H9 (cell line): Measurements from ENCODE around the gene DPM2. TPM values are rescaled to one million over a fixed set of nuclear protein-coding genes. Genes with fewer than 3 reads are reported as not detected.

ENCODE experiments used
- DNase-seq: peaks from one replicate; pipeline ENCODE4 v3.0.0-alpha.2; 2017
- H2AFZ ChIP-seq: one replicate; pipeline ENCODE4 v1.6.1; 2013; ENCODE audit warnings: mild to moderate bottlenecking, low read length, control low read depth, moderate library complexity
- H2AK5ac ChIP-seq: 2 replicates; pipeline ENCODE4 v1.6.1; 2013; ENCODE audit warnings: low read length, control low read depth, mixed read lengths; ENCODE audit not compliant: insufficient read length
- H2BK120ac ChIP-seq: one replicate; pipeline ENCODE4 v1.6.1; 2013; ENCODE audit warnings: low read depth, mild to moderate bottlenecking, low read length, control low read depth, inconsistent platforms; ENCODE audit not compliant: poor library complexity, severe bottlenecking
- H2BK12ac ChIP-seq: 2 replicates; pipeline ENCODE4 v1.6.1; 2013; ENCODE audit warnings: low read length, control low read depth, mixed read lengths, low read depth; ENCODE audit not compliant: insufficient read length
- H2BK15ac ChIP-seq: 2 replicates; pipeline ENCODE4 v1.6.1; 2013; ENCODE audit warnings: low read depth, low read length, control low read depth
- H2BK20ac ChIP-seq: one replicate; pipeline ENCODE4 v1.6.1; 2013; ENCODE audit warnings: low read depth, mild to moderate bottlenecking, low read length, control low read depth, inconsistent platforms; ENCODE audit not compliant: poor library complexity, severe bottlenecking
- H2BK5ac ChIP-seq: 2 replicates; pipeline ENCODE4 v1.6.1; 2013; ENCODE audit warnings: low read length, control low read depth, mixed read lengths; ENCODE audit not compliant: insufficient read length
- H3K14ac ChIP-seq: 2 replicates; pipeline ENCODE4 v1.6.1; 2013; ENCODE audit warnings: low read length, control low read depth; ENCODE audit not compliant: insufficient read depth
- H3K18ac ChIP-seq: 2 replicates; pipeline ENCODE4 v1.6.1; 2013; ENCODE audit warnings: low read depth, mild to moderate bottlenecking, mixed read lengths, low read length, control low read depth; ENCODE audit not compliant: insufficient read length
- H3K23ac ChIP-seq: 2 replicates; pipeline ENCODE4 v1.6.1; 2013; ENCODE audit warnings: low read length, control low read depth, mixed read lengths, low read depth; ENCODE audit not compliant: insufficient read length
- H3K23me2 ChIP-seq: 2 replicates; pipeline ENCODE4 v1.6.1; 2013; ENCODE audit warnings: low read depth, mild to moderate bottlenecking, mixed read lengths, low read length, control low read depth; ENCODE audit not compliant: insufficient read length, poor library complexity, severe bottlenecking
- H3K27ac ChIP-seq: 2 replicates; pipeline ENCODE4 v1.5.1; 2013; ENCODE audit warnings: low read length, control low read depth, mixed read lengths, low read depth; ENCODE audit not compliant: insufficient read length
- H3K27me3 ChIP-seq: 2 replicates; pipeline ENCODE4 v1.6.1; 2013; ENCODE audit warnings: low read length, control low read depth, inconsistent platforms; ENCODE audit not compliant: insufficient read depth
- H3K4ac ChIP-seq: 2 replicates; pipeline ENCODE4 v1.6.1; 2013; ENCODE audit warnings: low read depth, mild to moderate bottlenecking, control low read depth, inconsistent platforms, low read length, moderate library complexity
- H3K4me1 ChIP-seq: 2 replicates; pipeline ENCODE4 v1.6.1; 2013; ENCODE audit warnings: low read length, control low read depth, inconsistent platforms; ENCODE audit not compliant: insufficient read depth
- H3K4me2 ChIP-seq: 2 replicates; pipeline ENCODE4 v1.6.1; 2013; ENCODE audit warnings: low read length, control low read depth, mixed read lengths; ENCODE audit not compliant: insufficient read length, insufficient read depth
- H3K56ac ChIP-seq: 2 replicates; pipeline ENCODE4 v1.6.1; 2013; ENCODE audit warnings: low read depth, mild to moderate bottlenecking, mixed read lengths, low read length, control low read depth; ENCODE audit not compliant: insufficient read length
- H3K79me1 ChIP-seq: 2 replicates; pipeline ENCODE4 v1.6.1; 2013; ENCODE audit warnings: low read depth, mild to moderate bottlenecking, moderate library complexity, low read length, control low read depth, inconsistent platforms; ENCODE audit not compliant: insufficient read depth, poor library complexity, severe bottlenecking
- H3K79me2 ChIP-seq: 2 replicates; pipeline ENCODE4 v1.6.1; 2013; ENCODE audit warnings: low read length, control low read depth, inconsistent platforms; ENCODE audit not compliant: insufficient read depth
- H3K9ac ChIP-seq: 2 replicates; pipeline ENCODE4 v1.6.1; 2013; ENCODE audit warnings: low read length, control low read depth, mixed read lengths; ENCODE audit not compliant: insufficient read length; ENCODE audit errors: extremely low read depth
- H3K9me3 ChIP-seq: one replicate; pipeline ENCODE4 v1.6.1; 2013; ENCODE audit warnings: low read depth, low read length, inconsistent platforms; ENCODE audit not compliant: control insufficient read depth
- H3T11ph ChIP-seq: one replicate; pipeline ENCODE4 v1.6.1; 2013; ENCODE audit warnings: mild to moderate bottlenecking, low read length, control low read depth, inconsistent platforms
- H4K20me1 ChIP-seq: one replicate; pipeline ENCODE4 v1.6.1; 2013; ENCODE audit not compliant: control insufficient read depth, insufficient read length, insufficient read depth
- H4K5ac ChIP-seq: 2 replicates; pipeline ENCODE4 v1.6.1; 2013; ENCODE audit warnings: low read depth, mild to moderate bottlenecking, mixed read lengths, low read length, control low read depth; ENCODE audit not compliant: insufficient read length
- H4K8ac ChIP-seq: replicated peaks from 2 replicates; pipeline ENCODE4 v1.6.1; 2013; ENCODE audit warnings: low read length, control low read depth, mixed read lengths, low read depth; ENCODE audit not compliant: insufficient read length
- H4K91ac ChIP-seq: 2 replicates; pipeline ENCODE4 v1.6.1; 2013; ENCODE audit warnings: low read depth, mild to moderate bottlenecking, moderate library complexity, mixed read lengths, low read length, control low read depth; ENCODE audit not compliant: insufficient read length
- H3K27ac Mint-ChIP-seq, 3 experiments: 2 replicates in 2 of 3; 3 replicates in 1 of 3; pipeline ENCODE4 v1.8.0; 2020 to 2021; ENCODE audit warnings: mixed read lengths in 3 of 3, mild to moderate bottlenecking in 1 of 3, moderate library complexity in 1 of 3
- H3K27me3 Mint-ChIP-seq: 2 replicates; pipeline ENCODE4 v1.8.0; 2021; ENCODE audit warnings: low read depth, mild to moderate bottlenecking, moderate library complexity, mixed read lengths
- H3K36me3 Mint-ChIP-seq, 3 experiments: 2 replicates in 2 of 3; 3 replicates in 1 of 3; pipeline ENCODE4 v1.8.0; 2020 to 2021; ENCODE audit warnings: low read depth in 3 of 3, mixed read lengths in 3 of 3; ENCODE audit not compliant: insufficient read depth in 1 of 3
- H3K4me1 Mint-ChIP-seq, 2 experiments: 2 replicates each; pipeline ENCODE4 v1.8.0; 2020; ENCODE audit warnings: mixed read lengths in 2 of 2
- H3K4me3 Mint-ChIP-seq, 2 experiments: 2 replicates in 1 of 2; 3 replicates in 1 of 2; pipeline ENCODE4 v1.8.0; 2020 to 2021; ENCODE audit warnings: mild to moderate bottlenecking in 2 of 2, mixed read lengths in 2 of 2, moderate library complexity in 1 of 2
- H3K9me3 Mint-ChIP-seq, 2 experiments: 2 replicates in 1 of 2; 3 replicates in 1 of 2; pipeline ENCODE4 v1.8.0; 2020; ENCODE audit warnings: mild to moderate bottlenecking in 2 of 2, mixed read lengths in 2 of 2, moderate library complexity in 1 of 2
- WGBS: extraction: QIAGEN DNeasy Blood & Tissue Kit; methylation state at CpG from one replicate; pipeline ENCODE4 v1.1.7; 2013; ENCODE audit warnings: missing lambda C conversion rate, low lambda C conversion rate, mixed read lengths; ENCODE audit not compliant: insufficient read length; ENCODE audit errors: extremely low coverage; 5-methylcytosine and 5-hydroxymethylcytosine counted together
- total RNA-seq: library from RNA; stranded (reverse); gene quantifications from 2 replicates; pipeline ENCODE4 v1.2.1, GENCODE V29; 2021
- TF ChIP-seq, protein P1 (sequence below): fragments of 200-600 bp; sonication (generic); conservative IDR thresholded peaks from 3 replicates; pipeline ENCODE4 v1.8.0; 2021; ENCODE audit warnings: antibody characterized with exemption, mild to moderate bottlenecking

The DPM2 gene
- total RNA-seq, 1 experiment from 2014 or later, result 46.1 TPM

GRCh38 chr9:127925959-127926905 is 11.4 kb downstream of the DPM2 start:
- H2BK20ac ChIP-seq, result no peak overlapping the region
- H3K18ac ChIP-seq, result peak overlapping the region; percentile 58
- Mint-ChIP-seq H3K4me3 (peak overlapping the region; percentile 92 to 97), H3K36me3 (peaks cover 2 to 6% (median 6%) of the 10 kb centered on the region in 3 experiments; a peak in 6 of 7 replicates), H3K9me3 (no peaks in the 10 kb centered on the region), H3K27ac (peak overlapping the region in 1 of 3 experiments; percentile 24; a peak in 1 of 7 replicates), H3K4me1 (peaks cover 16 to 30% of the 10 kb centered on the region in 2 experiments), H3K27me3 (peaks cover 38% of the 10 kb centered on the region)
- H2AK5ac ChIP-seq, result no peak overlapping the region
- H2BK120ac ChIP-seq, result no peak overlapping the region
- peak overlapping the region; percentile 10; the same call in 1 of the 2 replicates for H3K14ac ChIP-seq
- H2BK5ac ChIP-seq, result no peak overlapping the region
- no peak overlapping the region for H4K8ac ChIP-seq
- H3K79me2 ChIP-seq, result no peaks in the 10 kb centered on the region
- no peak overlapping the region for H2BK12ac ChIP-seq
- H3T11ph ChIP-seq, result no peak overlapping the region
- H3K4ac ChIP-seq, result no peak overlapping the region
- no peaks in the 10 kb centered on the region for H3K9me3 ChIP-seq
- no peak overlapping the region for H3K56ac ChIP-seq
- H3K23me2 ChIP-seq, result peaks cover 16% of the 10 kb centered on the region
- H3K9ac ChIP-seq, result peak overlapping the region; percentile 48
- DNase-seq, result no peak
- H4K5ac ChIP-seq, result no peak overlapping the region
- no peak overlapping the region for H4K91ac ChIP-seq
- H2AFZ ChIP-seq, result no peak overlapping the region
- H2BK15ac ChIP-seq, result no peak overlapping the region
- no CpG with 5 or more reads among the region's 14 CpGs for WGBS
- TF ChIP-seq, protein P1, sequence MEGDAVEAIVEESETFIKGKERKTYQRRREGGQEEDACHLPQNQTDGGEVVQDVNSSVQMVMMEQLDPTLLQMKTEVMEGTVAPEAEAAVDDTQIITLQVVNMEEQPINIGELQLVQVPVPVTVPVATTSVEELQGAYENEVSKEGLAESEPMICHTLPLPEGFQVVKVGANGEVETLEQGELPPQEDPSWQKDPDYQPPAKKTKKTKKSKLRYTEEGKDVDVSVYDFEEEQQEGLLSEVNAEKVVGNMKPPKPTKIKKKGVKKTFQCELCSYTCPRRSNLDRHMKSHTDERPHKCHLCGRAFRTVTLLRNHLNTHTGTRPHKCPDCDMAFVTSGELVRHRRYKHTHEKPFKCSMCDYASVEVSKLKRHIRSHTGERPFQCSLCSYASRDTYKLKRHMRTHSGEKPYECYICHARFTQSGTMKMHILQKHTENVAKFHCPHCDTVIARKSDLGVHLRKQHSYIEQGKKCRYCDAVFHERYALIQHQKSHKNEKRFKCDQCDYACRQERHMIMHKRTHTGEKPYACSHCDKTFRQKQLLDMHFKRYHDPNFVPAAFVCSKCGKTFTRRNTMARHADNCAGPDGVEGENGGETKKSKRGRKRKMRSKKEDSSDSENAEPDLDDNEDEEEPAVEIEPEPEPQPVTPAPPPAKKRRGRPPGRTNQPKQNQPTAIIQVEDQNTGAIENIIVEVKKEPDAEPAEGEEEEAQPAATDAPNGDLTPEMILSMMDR, result no peak
- no peaks in the 10 kb centered on the region for H3K79me1 ChIP-seq
- no peak overlapping the region for H3K27ac ChIP-seq
- peak overlapping the region; percentile 93 for H3K4me2 ChIP-seq
- H3K4me1 ChIP-seq, result peaks cover 2% of the 10 kb centered on the region; the same call in 1 of the 2 replicates
- H3K23ac ChIP-seq, result no peak overlapping the region
- H3K27me3 ChIP-seq, result no peaks in the 10 kb centered on the region
- H4K20me1 ChIP-seq, result no peaks in the 10 kb centered on the region
